HG03354 (cell line): ENCODE measurements around the gene HSBP1L1.
"Not testable (repeated sequence)": the region's sequence is repeated elsewhere in the genome, so short reads cannot be mapped to it uniquely, and the experiment has no call there.

ENCODE experiments used
- ATAC-seq: cut with Tn5 transposase; IDR thresholded peaks from one replicate; pipeline ENCODE4 v1.9.1; 2021; ENCODE audit warnings: mild to moderate bottlenecking; ENCODE audit not compliant: unreplicated experiment, poor library complexity, severe bottlenecking

HSBP1L1 gene

DNA sequence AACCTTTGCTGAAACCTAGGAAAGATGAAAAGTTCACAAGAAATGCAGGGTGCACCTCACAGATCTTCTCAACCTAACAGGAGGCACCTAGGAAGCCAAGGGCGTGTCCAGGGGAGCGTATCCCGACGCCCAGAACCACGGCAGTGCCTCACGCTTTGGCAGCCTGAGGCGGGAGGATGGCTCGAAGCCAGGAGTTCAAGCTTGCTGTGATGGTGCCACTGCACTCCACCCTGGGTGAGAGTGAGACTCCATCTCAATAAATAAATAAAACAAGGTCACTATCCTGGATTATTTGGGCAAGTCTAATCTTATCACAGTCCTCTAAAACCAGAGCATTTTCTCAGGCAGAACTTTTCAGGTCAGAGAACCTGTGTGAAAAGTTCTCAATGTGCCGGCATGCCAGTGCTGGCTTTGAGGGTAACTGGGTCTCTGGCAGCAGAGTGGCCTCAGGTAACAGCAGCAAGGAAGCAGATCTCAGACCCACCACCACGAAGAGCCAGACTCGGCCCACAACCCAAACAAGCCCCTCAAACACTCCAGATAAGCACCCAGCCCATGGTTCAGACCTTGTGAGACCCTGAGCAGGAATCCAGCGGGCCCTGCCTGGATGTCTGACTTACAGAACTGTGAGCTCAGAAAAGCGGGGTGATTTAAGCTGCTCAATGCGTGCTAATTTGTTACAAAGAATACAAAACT, 11.7 kb downstream of the HSBP1L1 start:
- ATAC-seq = no peak

DNA sequence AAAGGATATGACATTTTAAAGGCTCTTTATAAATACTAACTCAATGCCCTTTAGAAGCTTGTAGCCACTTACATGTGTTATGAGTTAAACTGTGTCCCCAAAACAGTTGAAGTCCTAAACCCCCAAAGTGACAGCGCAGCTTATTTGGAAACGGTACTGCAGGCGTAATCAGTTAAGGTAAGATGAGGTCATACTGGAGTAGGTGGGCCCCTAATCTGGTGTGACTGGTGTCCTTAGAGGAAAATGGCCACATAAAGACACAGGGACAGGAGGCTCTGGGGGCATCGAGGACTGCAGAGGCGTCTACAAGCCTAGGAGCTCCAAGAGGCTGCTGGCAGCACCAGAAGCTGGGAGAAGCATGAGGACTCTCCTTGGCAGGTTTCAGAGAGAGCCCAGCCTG, 15.4 kb downstream of the HSBP1L1 start:
- ATAC-seq = no peak

DNA sequence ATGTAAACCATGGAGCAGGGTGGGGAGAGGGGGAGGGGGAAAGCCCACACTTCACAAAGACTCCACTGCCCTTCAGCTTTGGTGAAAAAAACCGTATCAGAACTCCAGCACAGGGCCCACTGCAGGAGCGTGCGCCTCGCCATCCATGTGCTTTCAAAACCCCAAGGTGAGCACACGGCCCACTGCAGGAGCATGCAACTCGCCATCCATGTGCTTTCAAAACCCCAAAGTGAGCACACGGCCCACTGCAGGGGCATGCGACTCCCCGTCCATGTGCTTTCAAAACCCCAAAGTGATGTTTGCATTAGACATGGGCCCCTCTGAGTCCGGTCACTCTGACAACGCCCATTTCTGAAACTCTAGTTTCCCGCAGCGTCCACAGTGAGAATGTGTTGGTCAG, 16.1 kb downstream of the HSBP1L1 start:
- no peak for ATAC-seq

DNA sequence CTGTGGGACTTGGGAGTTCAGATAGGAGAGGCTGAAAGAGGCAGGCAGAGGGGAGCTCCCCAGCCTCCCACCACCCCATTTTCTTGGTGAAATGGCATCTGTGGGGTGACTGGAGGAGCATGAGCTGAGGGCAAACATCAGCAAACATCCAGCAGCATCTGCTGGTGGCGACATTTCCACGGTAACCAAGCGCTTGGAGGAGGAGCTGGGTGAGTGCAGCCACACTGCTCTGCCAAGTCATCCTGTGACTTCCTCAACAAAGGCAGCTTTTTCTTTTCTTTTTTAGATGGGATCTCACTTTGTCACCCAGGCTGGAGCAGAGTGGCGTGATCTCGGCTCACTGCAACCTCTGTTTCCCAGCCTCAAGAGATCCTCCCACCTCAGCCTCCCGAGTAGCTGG, 18.3 kb downstream of the HSBP1L1 start:
- no peak for ATAC-seq

GRCh38 chr18:79983253-79983652, 18.8 kb downstream of the HSBP1L1 start:
- ATAC-seq = no peak

DNA sequence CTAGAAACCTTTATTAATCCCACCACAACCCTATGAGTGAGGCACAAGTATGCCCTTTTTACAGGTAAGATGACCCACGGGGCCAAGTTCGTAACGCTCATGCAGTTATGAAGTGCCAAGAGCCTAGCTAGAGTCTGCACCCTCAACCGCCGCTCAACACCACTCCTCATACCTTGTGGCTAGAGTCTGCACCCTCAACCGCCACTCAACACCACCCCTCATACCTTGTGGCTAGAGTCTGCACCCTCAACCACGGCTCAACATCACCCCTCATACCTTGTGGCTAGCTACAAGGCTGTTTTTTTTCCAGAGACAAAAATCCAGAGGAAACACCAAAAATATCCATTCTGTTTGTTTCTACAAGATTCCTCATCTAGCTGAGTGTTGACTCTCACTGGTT, 19.4 kb downstream of the HSBP1L1 start:
- ATAC-seq = no peak

- no peak for ATAC-seq
Measured at GRCh38 chr18:79985172-79985571, 20.7 kb downstream of the HSBP1L1 start.

- ATAC-seq = no peak
Measured at GRCh38 chr18:79986726-79987125, 22.3 kb downstream of the HSBP1L1 start.

- ATAC-seq = no peak
Measured at GRCh38 chr18:79987566-79987965, 23.1 kb downstream of the HSBP1L1 start.

DNA sequence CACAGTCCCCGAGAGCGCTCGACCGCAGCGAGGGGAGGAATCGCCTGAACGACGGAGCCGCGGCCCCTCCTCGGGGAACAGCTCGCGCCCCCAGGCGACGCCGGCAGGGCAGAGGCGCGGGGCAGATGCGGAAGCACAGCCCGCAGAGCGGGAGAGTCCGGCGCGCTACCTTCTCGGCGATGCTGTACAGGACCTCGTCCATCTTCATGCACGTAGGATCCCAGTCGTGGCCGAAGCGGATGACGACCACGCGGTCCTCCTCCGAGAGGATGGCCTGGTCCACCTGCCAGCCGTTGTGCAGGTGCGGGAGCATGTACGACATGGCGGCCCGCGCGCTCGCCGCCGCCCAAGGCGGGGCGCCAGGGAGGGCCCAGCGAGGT, 23.6 kb downstream of the HSBP1L1 start:
- ATAC-seq = peak; percentile 77

GRCh38 chr18:79988451-79989194, 24.2 kb downstream of the HSBP1L1 start, which contains the start of gene TXNL4A:
Gene TXNL4A, minus strand, starts transcription at chr18:79988563. Its CDS starts 171 bp downstream, at chr18:79988392.
- peak; percentile 97 for ATAC-seq

DNA sequence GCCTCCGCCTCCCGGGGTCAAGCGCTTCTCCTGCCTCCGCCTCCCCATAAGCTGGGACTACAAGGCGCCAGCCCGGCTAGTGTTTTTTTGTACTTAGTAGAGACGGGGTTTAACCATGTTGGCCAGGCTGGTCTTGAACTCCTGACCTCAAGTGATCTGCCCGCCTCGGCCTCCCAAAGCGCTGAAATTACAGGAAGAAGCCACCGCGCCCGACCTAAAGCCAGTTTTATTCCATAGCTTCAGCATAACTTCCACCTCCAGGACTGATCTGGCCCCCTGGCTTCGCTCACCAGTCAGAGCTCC, 24.7 kb downstream of the HSBP1L1 start:
- ATAC-seq = no peak

- no peak for ATAC-seq
Measured at GRCh38 chr18:79991494-79991893, 27.1 kb downstream of the HSBP1L1 start.

DNA sequence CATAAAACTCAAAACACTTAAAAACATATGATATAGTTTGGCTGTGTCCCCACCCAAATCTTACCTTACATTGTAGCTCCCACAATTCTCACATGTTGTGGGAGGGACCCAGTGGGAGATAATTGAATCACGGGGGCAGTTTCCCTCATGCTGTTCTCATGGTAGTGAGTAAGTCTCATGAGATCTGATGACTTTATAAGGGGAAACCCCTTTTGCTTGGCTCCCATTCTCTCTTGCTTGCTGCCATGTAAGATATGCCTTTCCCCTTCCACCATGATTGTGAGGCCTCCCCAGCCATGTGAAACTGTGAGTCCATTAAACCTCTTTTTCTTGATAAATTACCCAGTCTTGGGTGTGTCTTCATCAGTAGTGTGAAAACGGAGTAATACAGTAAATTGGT, 35.3 kb downstream of the HSBP1L1 start:
- ATAC-seq = not testable (repeated sequence)

DNA sequence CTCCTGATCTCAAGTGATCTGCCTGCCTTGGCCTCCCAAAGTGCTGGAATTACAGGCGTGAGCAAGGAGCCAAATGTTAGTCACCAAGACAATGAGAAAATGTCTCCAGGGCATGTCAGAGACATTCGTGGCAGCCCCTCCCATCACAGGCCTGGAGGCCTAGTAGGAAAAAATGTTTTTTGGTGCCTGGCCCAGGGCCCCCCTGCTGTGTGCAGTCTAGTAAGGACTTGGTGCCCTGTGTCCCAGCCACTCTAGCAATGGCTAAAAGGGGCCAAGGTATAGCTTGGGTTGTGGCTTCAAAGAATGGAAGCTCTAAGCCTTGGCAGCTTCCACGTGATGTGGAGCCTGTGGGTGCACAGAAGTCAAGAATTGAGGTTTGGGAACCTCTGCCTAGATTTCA, 36.4 kb downstream of the HSBP1L1 start:
- ATAC-seq = no peak

GRCh38 chr18:80002468-80002867, 38.0 kb downstream of the HSBP1L1 start:
- ATAC-seq = no peak

GRCh38 chr18:80004600-80005342, 40.3 kb downstream of the HSBP1L1 start:
- ATAC-seq = no peak

DNA sequence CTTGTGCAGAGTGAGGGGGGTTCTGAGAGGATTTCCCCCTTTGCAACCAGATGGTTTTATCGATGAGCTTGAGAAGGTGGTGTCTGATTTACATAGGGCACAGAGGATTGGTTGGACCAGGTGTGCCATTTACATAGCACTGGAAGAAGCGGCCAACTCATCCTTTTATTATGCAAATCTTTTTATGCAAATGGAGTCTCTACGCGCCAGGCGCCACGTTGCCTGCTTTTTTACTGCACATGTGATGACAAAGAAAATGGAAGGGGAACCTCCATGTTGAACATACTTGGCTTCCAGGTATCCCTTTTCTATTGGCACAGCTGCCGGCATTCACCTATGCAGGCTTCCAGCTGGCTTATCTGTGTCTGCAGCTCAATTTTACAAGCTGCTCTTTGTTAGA, 42.3 kb downstream of the HSBP1L1 start:
- no peak for ATAC-seq

- no peak for ATAC-seq
Measured at GRCh38 chr18:80009661-80010550, 45.5 kb downstream of the HSBP1L1 start.

DNA sequence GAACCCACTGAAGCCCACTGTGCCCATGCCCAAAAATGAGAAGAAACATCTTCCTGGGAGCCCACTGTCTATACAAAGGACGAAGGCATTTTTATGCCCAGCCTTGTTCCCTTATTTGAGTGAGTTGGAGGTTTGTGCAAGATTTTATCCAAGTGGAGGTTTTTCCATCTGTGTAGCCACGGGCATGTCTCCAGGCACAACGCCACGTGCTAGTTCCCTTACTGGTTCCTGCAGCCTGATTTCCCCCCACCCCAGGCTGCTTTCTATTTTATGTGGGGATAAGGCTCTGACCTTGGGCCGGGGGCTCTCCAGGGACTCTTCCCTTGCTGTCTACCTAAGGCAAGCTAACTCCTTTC, 46.1 kb downstream of the HSBP1L1 start:
- no peak for ATAC-seq
